Measurements from ENCODE around the gene ZNF784.

Gene ZNF784

GRCh38 chr19:55663846-55664536 lies 39.6 kb upstream of the ZNF784 start:
- peaks cover 98% of the 10 kb centered on the region for H4K20me1 ChIP-seq (ENCODE audit: insufficient read depth, low read length)
- H3K9ac ChIP-seq (ENCODE audit: low read depth, low read length) = no peak overlapping the region

GRCh38 chr19:55661826-55662225 lies 37.5 kb upstream of the ZNF784 start:
- H3K4me2 ChIP-seq (ENCODE audit: insufficient read depth, low read length) = no peak overlapping the region
- ATAC-seq (ENCODE audit: insufficient read depth, low read depth) (no peak), DNase-seq (no peak)
- H3K27me3 ChIP-seq (ENCODE audit: insufficient read depth, low read length, poor library complexity) = no peaks in the 10 kb centered on the region
- H3K27ac ChIP-seq (ENCODE audit: low read length) = no peak overlapping the region
- H3K4me3 ChIP-seq (ENCODE audit: low read depth in 1 of 2, low read length in 2 of 2) = no peak overlapping the region
- peaks cover 98% of the 10 kb centered on the region for H4K20me1 ChIP-seq (ENCODE audit: insufficient read depth, low read length)
- H3K4me1 ChIP-seq (ENCODE audit: insufficient read depth, low read length) = peaks cover 29% of the 10 kb centered on the region
- H3K79me2 ChIP-seq (ENCODE audit: insufficient read depth, low read length) = peaks cover 98% of the 10 kb centered on the region
- H3K9me3 ChIP-seq (ENCODE audit: insufficient read depth, low read length, severe bottlenecking) = no peaks in the 10 kb centered on the region
- peaks cover 99% of the 10 kb centered on the region for H3K36me3 ChIP-seq (ENCODE audit: insufficient read depth, low read length)
- H3K9ac ChIP-seq (ENCODE audit: low read depth, low read length) = no peak overlapping the region
- TF ChIP-seq EZH2 (IDR thresholded peaks at IDR 0.05; ENCODE audit: borderline replicate concordance, low read depth, low read length, severe bottlenecking) (no peak), CTCF (IDR thresholded peaks at IDR 0.05; ENCODE audit: borderline replicate concordance, extremely low read depth, low read length, poor library complexity, severe bottlenecking) (no peak)
- no peak overlapping the region for H2AFZ ChIP-seq (ENCODE audit: low read depth, low read length)

More at GRCh38 chr19:55663846-55664536, 39.6 kb upstream of the ZNF784 start:
- Histone ChIP-seq H3K4me3 (ENCODE audit: low read depth in 1 of 2, low read length in 2 of 2) (no peak overlapping the region), H3K4me1 (ENCODE audit: insufficient read depth, low read length) (peaks cover 8% of the 10 kb centered on the region; the same call in 1 of the 2 replicates), H3K27me3 (ENCODE audit: insufficient read depth, low read length, poor library complexity) (no peaks in the 10 kb centered on the region), H3K4me2 (ENCODE audit: insufficient read depth, low read length) (no peak overlapping the region), H3K79me2 (ENCODE audit: insufficient read depth, low read length) (peaks cover 98% of the 10 kb centered on the region), H3K9me3 (ENCODE audit: insufficient read depth, low read length, severe bottlenecking) (no peaks in the 10 kb centered on the region), H3K36me3 (ENCODE audit: insufficient read depth, low read length) (peaks cover 99% of the 10 kb centered on the region), H2AFZ (ENCODE audit: low read depth, low read length) (no peak overlapping the region), H3K27ac (ENCODE audit: low read length) (no peak overlapping the region)
- DNase-seq (no peak), ATAC-seq (ENCODE audit: insufficient read depth, low read depth) (no peak)
- TF ChIP-seq EZH2 (IDR thresholded peaks at IDR 0.05; ENCODE audit: borderline replicate concordance, low read depth, low read length, severe bottlenecking) = no peak
- TF ChIP-seq CTCF (IDR thresholded peaks at IDR 0.05; ENCODE audit: borderline replicate concordance, extremely low read depth, low read length, poor library complexity, severe bottlenecking) = no peak

DNA sequence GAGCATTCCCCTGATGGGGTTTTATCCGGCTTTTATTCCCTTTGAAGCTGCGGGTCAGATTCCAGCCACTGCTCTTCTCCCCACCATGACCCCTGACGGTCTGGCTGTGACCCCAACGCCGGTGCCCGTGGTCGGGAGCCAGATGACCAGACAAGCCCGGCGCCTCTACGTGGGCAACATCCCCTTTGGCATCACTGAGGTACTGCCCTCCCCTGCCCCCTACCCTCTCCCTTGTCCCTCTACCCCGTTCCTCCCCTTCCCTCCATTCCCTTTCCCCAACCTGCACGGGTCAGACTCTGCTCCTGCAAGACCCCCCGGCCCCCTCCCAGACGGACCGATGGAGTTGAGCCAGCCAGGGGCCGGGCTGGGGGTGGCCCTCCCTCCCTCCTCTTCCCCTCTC lies 36.6 kb upstream of the ZNF784 start:
- H3K9ac ChIP-seq (ENCODE audit: low read depth, low read length) = no peak overlapping the region
- no peak overlapping the region for H3K4me2 ChIP-seq (ENCODE audit: insufficient read depth, low read length)
- peaks cover 98% of the 10 kb centered on the region for H4K20me1 ChIP-seq (ENCODE audit: insufficient read depth, low read length)

More for the DNA sequence above, 36.6 kb upstream of the ZNF784 start:
- Histone ChIP-seq H3K4me3 (ENCODE audit: low read depth in 1 of 2, low read length in 2 of 2) (no peak overlapping the region), H2AFZ (ENCODE audit: low read depth, low read length) (no peak overlapping the region), H3K27ac (ENCODE audit: low read length) (no peak overlapping the region), H3K79me2 (ENCODE audit: insufficient read depth, low read length) (peaks cover 98% of the 10 kb centered on the region), H3K36me3 (ENCODE audit: insufficient read depth, low read length) (peaks cover 98% of the 10 kb centered on the region), H3K9me3 (ENCODE audit: insufficient read depth, low read length, severe bottlenecking) (no peaks in the 10 kb centered on the region), H3K4me1 (ENCODE audit: insufficient read depth, low read length) (peaks cover 37% of the 10 kb centered on the region), H3K27me3 (ENCODE audit: insufficient read depth, low read length, poor library complexity) (no peaks in the 10 kb centered on the region)
- no peak for ATAC-seq (ENCODE audit: insufficient read depth, low read depth)
- TF ChIP-seq EZH2 (IDR thresholded peaks at IDR 0.05; ENCODE audit: borderline replicate concordance, low read depth, low read length, severe bottlenecking) = no peak
- TF ChIP-seq CTCF (IDR thresholded peaks at IDR 0.05; ENCODE audit: borderline replicate concordance, extremely low read depth, low read length, poor library complexity, severe bottlenecking) = no peak
- no peak for DNase-seq
